HG02642 (cell line): ENCODE data around the gene DRG2.

Experiments used
- ATAC-seq: cut with Tn5 transposase; IDR thresholded peaks from one replicate; pipeline ENCODE4 v1.9.1; 2021; ENCODE audit warnings: mild to moderate bottlenecking; ENCODE audit not compliant: unreplicated experiment, poor library complexity

The DRG2 gene

DNA sequence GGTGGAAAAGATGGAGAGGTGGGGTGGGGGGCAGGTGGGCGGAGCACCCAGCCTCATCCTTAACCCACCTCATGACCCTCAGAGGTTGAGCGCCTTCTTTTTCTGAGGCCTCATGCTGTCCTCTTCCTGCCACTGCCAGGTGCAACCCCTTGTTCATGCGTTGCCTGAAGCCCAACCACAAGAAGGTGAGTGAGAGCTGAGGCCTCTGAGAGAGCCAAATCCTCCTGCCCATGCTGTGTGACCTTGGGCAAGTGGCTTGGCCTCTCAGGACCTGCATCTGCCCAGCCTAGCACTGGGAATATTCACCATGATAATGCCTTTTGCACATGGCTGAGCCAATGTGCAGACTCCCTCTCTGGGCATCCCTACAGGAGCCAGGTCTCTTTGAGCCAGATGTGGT is 52.9 kb downstream of the DRG2 start:
- ATAC-seq: no peak

DNA sequence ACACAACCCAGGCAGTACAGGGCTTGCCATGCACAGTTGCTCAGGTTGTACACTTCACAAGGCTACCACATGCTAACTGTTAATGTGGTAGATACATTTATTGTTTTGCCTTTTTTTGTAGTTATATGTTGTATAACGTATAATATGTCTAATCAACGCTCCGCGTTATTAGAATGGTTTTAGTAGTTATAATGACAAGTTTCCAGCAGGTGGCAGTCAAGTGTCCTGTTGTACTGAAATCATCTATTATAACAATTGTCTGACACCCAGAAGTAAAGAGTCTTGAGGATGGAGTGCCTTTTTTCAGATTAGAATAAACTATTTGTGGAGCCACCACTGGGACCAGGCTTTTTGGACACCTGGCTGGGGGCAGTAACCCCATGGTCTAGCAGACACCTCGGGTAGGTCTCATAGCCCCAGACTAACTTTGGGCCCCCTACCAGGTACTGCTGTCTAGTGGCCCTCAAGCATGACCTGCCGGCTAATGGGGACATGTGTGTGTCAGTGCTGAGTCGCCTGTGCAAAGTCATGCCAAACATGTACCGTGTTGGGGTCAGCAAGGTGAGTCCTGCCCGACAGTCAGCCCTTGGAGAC is 53.6 kb downstream of the DRG2 start:
- ATAC-seq: no peak

DNA sequence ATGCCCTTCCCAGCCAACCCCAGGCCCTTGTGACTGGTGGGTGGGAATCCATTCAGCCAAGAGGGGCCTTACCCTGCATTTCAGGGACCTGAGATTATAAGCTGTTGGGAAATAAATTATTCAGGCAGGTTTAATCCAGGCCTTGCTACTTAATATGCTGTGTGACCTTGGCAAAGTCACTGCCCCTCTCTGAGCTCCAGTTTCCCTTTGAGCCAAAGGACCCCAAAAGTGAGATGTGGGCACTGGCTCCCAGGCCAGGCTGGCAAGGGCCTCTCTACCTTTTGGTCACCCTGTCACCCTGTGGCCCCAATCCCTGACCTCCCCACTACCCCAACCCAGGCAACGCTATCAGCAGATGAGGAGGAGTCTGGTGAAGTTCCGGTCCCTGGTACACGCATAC is 54.7 kb downstream of the DRG2 start:
- ATAC-seq: no peak

DNA sequence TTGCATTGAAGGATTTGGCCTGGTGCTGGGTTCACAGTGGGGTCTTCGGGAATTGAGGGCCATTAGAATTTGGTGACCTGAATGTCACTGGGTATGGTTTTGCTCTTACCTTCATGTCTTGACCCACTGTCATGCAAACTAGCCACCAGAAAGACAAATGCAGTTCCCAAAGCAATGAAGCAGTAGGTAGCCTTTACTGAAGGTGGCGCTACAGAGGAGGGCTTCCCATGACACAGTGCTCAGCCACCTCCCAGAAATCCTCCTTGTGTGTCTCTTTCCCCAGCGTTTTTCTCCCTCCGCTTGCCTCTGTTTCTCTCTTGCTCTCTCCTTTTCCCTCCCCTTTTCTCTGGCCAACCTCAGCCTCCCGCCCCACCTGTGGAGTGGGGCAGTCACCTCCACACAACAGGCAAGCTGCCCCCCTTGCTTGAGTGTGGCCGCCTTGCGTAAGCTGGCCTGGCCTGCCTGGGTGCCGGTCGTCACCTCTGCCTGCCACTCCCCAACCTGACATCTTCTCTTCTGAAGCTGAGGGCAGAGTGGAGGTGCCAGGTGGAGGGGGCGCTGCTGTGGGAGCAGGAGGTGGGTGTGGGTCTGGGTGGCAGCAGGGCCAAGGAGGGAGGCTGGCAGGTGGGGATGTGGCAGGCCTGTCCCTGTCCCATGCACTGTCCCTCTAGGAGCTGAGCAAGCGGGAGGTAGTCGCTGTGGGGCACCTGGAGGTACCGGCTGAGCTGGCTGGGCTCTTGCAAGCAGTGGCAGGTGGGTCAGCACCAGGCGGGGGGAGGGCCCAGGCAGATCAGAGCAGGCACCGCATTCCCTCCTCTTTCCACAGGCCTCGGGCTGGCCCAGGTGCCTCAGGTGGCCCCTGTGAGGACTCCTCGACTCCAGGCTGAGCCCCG is 55.5 kb downstream of the DRG2 start:
- ATAC-seq: no peak

DNA sequence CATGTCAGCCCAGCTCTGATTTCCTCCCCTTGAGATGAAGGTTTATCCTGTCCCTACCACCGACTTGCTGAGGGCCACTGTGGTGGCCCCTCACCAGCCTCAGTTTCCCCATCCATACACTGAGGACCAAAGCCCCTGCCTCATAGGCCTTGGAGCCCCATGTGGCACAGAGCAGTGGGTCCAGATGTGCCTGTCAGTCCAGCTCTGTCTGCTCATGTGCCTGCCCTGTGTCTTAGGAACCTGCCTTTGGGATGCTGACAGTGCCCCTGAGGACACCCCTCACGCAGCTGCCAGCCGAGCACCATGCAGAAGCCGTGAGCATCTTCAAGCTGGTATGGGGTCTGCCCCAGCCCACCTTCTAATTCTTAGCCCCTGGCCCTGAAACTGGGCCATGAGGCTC is 56.5 kb downstream of the DRG2 start:
- ATAC-seq: no peak

DNA sequence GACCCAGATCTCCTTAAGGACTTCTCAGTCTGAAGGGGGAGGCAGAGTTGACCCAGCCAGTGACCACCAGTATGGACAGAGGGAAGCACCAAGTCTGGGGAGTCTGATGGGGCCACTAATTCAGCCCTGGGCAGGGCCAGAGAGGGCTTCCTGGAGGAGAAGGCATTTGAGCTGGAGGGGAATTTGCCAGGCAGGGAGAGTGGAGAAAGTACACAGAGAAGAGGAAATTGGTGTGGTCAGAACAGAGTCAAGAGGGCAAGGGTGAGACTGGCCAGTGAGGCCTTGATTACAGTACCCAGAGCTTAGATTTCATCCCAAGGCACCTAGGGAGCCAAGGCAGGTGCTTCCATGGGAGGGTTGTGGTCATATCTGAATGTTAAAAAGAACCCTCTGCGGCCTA is 57.1 kb downstream of the DRG2 start:
- no peak for ATAC-seq

DNA sequence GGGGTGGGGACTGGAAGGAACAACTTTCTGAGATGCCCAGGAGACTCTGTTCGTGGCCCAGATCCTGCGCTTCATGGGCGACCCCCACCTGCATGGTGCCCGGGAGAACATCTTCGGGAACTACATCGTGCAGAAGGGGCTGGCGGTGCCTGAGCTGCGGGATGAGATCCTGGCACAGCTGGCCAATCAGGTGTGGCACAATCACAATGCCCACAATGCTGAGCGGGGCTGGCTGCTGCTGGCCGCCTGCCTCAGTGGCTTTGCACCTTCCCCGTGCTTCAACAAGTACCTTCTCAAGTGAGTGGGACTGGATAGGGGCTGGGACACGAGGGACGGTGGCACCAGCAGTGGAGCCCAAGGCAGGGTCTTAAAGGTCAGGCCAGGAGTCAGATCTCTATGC is 58.1 kb downstream of the DRG2 start:
- no peak for ATAC-seq

DNA sequence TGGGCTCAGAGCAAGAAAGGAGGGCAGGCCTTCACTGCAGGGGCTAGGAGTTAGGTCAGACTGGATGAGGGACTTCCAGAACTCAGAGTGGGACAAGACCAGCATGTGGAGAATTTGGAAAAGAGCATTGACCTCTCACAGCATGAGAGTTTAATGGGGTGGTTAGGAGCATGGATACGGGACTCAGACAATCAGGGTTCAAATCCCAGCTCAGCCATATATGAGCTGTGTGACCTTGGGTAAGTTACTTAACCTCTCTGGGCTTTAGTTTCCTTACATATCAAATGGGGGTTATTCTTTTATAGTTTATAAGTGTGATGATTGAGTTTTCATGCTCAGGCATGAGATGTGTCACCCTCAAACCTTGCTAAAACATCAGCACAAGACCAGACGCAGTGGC is 58.5 kb downstream of the DRG2 start:
- no peak for ATAC-seq

DNA sequence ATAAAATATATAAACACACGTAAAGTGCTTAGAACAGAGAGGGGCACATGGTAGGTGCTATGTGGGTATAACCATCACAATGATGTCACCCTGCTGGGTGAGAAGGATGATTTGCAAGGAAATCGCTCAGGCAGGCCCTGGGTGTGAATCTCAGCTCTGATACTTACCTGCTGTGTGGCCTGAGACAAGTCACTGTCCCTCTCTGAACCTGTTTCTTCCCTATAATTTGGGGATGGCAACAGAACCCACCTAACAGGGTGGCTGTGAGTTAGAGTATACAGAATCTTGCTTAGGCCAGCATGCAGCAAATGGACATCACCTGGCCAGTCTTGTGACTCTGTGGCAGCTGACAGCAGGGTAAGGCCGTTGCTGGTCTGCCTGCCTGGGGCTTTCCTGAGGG is 59.2 kb downstream of the DRG2 start:
- no peak for ATAC-seq

DNA sequence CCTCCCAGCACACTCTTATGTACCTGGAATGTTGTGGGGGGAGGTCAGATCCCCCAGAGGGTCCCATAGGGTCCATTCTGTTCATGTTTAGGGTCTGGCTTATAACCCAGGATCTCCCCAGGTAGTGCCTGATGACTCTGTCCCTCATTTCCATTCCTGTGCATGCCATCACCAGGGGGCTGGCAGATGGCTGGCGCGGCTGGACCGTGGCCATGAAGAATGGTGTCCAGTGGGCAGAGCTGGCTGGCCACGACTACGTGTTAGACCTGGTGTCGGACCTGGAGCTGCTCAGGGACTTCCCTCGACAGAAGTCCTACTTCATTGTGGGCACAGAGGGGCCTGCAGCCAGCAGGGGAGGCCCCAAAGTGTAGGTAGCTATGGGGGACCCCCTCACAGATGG is 60.8 kb downstream of the DRG2 start:
- ATAC-seq: no peak

DNA sequence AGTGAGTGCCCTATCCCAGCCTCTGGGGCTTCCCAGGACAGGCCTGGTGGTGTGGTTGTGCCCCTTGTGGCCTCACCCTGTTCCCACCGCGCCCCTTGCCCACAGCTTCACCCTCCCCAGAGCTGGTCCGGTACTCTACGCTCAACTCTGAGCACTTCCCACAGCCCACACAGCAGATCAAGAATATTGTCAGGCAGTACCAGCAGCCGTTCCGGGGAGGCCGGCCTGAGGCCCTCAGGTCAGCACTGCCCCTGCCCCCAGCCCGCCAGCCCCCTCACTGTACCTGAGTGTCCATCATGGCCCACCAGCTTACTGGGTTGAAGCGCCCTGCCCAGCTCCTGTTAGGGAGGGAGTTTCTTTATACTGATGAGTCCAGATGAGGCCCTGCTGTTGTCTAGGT is 63.5 kb downstream of the DRG2 start:
- no peak for ATAC-seq

DNA sequence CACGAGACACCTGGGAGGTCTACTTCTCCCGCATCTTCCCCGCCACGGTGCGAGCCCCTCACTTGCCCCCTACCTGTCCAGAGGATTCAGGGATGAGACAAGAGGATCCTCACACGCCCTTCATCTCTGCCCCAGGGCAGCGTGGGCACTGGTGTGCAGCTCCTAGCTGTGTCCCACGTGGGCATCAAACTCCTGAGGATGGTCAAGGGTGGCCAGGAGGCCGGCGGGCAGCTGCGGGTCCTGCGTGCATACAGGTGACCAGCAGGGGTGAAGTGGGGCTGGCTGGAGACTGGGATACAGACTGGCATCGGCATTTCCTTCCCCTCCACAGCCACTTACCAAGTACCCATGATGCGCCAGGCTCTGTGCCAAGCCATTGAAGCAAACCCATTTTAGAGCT is 67.4 kb downstream of the DRG2 start:
- ATAC-seq: no peak

DNA sequence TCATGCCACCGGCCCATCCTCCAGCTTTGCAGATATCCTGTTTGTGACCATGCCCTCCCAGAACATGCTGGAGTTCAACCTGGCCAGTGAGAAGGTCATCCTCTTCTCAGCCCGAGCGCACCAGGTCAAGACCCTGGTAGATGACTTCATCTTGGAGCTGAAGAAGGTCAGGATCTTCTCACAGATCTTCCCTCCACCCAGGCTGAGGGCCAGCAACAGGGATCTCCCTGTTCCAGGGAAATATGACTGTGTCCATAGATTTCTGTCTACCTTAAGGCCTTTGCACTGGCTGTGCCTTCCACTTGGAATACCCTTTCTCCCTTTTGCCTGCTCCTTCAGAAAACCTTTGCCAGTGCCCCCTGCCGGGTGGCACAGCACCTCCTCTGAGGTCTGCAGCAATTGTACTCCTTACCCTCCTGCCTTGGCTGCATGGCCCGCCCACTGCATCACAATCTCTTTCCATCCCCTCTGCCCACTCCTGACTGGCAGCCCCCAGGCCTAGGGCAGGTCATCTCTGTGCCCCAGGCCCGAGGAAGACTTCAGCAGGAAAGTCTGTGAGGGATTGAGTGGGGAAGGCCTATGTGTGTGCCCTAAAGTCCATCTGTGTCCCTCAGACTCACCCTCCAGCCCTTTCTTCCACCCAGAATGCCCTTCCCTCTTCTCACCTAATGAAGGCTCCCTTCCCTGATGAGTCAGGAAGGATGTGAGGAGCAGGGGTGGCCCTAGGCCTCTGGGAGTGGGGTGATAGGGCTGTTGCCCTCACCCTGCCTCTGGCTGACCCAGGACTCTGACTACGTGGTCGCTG is 68.6 kb downstream of the DRG2 start:
- ATAC-seq: no peak

DNA sequence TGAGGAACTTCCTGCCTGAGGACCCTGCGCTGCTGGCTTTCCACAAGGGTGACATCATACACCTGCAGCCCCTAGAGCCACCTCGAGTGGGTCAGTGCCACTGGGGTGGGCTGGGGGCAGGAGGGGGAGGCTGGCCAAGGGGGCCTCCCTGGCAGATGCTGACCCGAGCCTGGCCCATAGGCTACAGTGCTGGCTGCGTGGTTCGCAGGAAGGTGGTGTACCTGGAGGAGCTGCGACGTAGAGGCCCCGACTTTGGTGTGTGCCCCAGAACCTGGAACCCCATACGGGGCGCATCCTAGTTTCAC is 69.2 kb downstream of the DRG2 start:
- no peak for ATAC-seq
